NB4 (cell line): ENCODE results near the gene UBAC2.

ENCODE experiments used
- POLR2A ChIP-seq: IDR thresholded peaks from 2 replicates; pipeline ENCODE4 v1.6.1; 2011; ENCODE audit warnings: mild to moderate bottlenecking; ENCODE audit not compliant: insufficient read length; ENCODE audit errors: extremely low read depth
- TF ChIP-seq, protein P1 (sequence below): IDR thresholded peaks from one replicate; pipeline ENCODE4 v1.5.1; 2012; ENCODE audit warnings: low read depth, low read length

DNA sequence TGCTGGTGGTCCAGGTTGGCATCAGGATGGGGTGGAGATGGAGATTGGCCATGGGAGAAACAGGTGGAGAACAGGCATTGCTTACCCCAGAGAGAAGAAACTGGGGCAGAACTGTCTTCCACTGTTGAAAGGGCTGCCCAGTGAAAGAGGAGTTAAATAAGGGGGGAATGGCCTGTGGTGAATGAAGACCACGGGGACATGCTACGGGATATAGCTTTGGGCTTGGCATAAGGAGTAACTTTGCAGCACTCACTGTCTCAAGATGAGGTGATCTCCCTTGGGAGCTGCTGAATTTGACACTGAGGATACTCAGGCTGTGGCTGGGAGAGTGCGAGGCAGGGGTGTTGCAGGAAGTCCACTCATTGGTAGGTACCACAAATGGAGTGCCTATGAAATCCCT lies 68.2 kb downstream of the UBAC2 start:
- TF ChIP-seq POLR2A = no peak
- TF ChIP-seq, protein P1, sequence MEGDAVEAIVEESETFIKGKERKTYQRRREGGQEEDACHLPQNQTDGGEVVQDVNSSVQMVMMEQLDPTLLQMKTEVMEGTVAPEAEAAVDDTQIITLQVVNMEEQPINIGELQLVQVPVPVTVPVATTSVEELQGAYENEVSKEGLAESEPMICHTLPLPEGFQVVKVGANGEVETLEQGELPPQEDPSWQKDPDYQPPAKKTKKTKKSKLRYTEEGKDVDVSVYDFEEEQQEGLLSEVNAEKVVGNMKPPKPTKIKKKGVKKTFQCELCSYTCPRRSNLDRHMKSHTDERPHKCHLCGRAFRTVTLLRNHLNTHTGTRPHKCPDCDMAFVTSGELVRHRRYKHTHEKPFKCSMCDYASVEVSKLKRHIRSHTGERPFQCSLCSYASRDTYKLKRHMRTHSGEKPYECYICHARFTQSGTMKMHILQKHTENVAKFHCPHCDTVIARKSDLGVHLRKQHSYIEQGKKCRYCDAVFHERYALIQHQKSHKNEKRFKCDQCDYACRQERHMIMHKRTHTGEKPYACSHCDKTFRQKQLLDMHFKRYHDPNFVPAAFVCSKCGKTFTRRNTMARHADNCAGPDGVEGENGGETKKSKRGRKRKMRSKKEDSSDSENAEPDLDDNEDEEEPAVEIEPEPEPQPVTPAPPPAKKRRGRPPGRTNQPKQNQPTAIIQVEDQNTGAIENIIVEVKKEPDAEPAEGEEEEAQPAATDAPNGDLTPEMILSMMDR = no peak
